PC-3 (cell line): Measurements from ENCODE around the gene DLGAP1. TPM values are rescaled to one million over a fixed set of nuclear protein-coding genes. Genes with fewer than 3 reads are reported as not detected.
A peak's percentile ranks its signal among the peaks of the same experiment; 100 is the strongest.

Source experiments
- ATAC-seq: fragments of 200-7000 bp; cut with Tn5 transposase; 2 replicates; pipeline ENCODE4 v1.9.1; 2020; ENCODE audit warnings: mild to moderate bottlenecking, moderate library complexity
- BruUV-seq: library from RNA; stranded (reverse); fragments of 400-500 nt; replicated peaks from 2 replicates; lab custom pipeline; 2021; lab: Mats Ljungman, UMichigan
- CTCF ChIA-PET: fragments of 300-600 bp; sonication (Branson Sonifier 250); formaldehyde crosslinking; loops from one replicate; lab custom pipeline; 2022; ENCODE audit warnings: antibody characterized with exemption; lab: Charles Lee
- POLR2A ChIA-PET: fragments of 300-600 bp; sonication (Branson Sonifier 250); formaldehyde crosslinking; loops from one replicate; lab custom pipeline; 2022; ENCODE audit warnings: antibody characterized with exemption; ENCODE audit not compliant: unreplicated experiment; lab: Charles Lee
- DNase-seq: peaks from one replicate; pipeline ENCODE4 v3.0.0-alpha.2; 2015
- H2AFZ ChIP-seq: fragments of 300-600 bp; sonication (generic); 2 replicates; pipeline ENCODE4 v1.6.0; 2016; ENCODE audit warnings: antibody characterized with exemption, low read length
- H3F3A ChIP-seq: fragments of 300-600 bp; sonication (generic); one replicate; pipeline ENCODE4 v1.6.0; 2017; ENCODE audit warnings: antibody characterized with exemption, low read length, control low read depth, mild to moderate bottlenecking; ENCODE audit not compliant: unreplicated experiment
- H3K27ac ChIP-seq: fragments of 300-600 bp; sonication (generic); 2 replicates; pipeline ENCODE4 v1.5.1; 2016; ENCODE audit warnings: mild to moderate bottlenecking, low read length
- H3K27me3 ChIP-seq: fragments of 300-600 bp; sonication (generic); 2 replicates; pipeline ENCODE4 v1.6.1; 2016; ENCODE audit warnings: low read length, mixed read lengths
- H3K36me3 ChIP-seq: fragments of 300-600 bp; sonication (generic); 2 replicates; pipeline ENCODE4 v1.6.1; 2016; ENCODE audit warnings: low read depth, mixed run types, low read length, mixed read lengths
- H3K4me1 ChIP-seq: fragments of 300-600 bp; sonication (generic); 2 replicates; pipeline ENCODE4 v1.5.1; 2016; ENCODE audit warnings: low read length; ENCODE audit not compliant: insufficient read depth
- H3K4me2 ChIP-seq: fragments of 300-600 bp; sonication (generic); 2 replicates; pipeline ENCODE4 v1.6.0; 2016; ENCODE audit warnings: low read length
- H3K4me3 ChIP-seq: fragments of 300-600 bp; sonication (generic); 2 replicates; pipeline ENCODE4 v1.5.1; 2016; ENCODE audit warnings: mild to moderate bottlenecking, low read length, mixed read lengths
- H3K79me2 ChIP-seq: fragments of 300-600 bp; sonication (generic); 2 replicates; pipeline ENCODE4 v1.6.1; 2017; ENCODE audit warnings: low read length, mixed read lengths
- H3K9ac ChIP-seq: fragments of 300-600 bp; sonication (generic); 2 replicates; pipeline ENCODE4 v1.6.0; 2016; ENCODE audit warnings: mild to moderate bottlenecking, low read length
- H3K9me2 ChIP-seq: fragments of 300-600 bp; sonication (generic); replicated peaks from 2 replicates; pipeline ENCODE4 v1.6.1; 2016; ENCODE audit warnings: mixed run types, low read length, mixed read lengths
- H3K9me3 ChIP-seq: fragments of 300-600 bp; sonication (generic); 2 replicates; pipeline ENCODE4 v1.6.1; 2016; ENCODE audit warnings: low read length, mixed read lengths
- H4K20me1 ChIP-seq: fragments of 300-600 bp; sonication (generic); 2 replicates; pipeline ENCODE4 v1.6.1; 2016; ENCODE audit warnings: low read length, mixed read lengths
- CTCF ChIP-seq: fragments of 300-600 bp; sonication (generic); conservative IDR thresholded peaks from 2 replicates; pipeline ENCODE4 v1.5.1; 2017; ENCODE audit warnings: antibody characterized with exemption, low read depth, mild to moderate bottlenecking, low read length
- EZH2 ChIP-seq: fragments of 300-600 bp; sonication (generic); IDR thresholded peaks from one replicate; pipeline ENCODE4 v1.6.1; 2017; ENCODE audit warnings: antibody characterized with exemption, mild to moderate bottlenecking, low read length; ENCODE audit not compliant: unreplicated experiment
- EZH2phosphoT487 ChIP-seq: fragments of 300-600 bp; sonication (generic); IDR thresholded peaks from 2 replicates; pipeline ENCODE4 v1.6.1; 2018; ENCODE audit warnings: mild to moderate bottlenecking, antibody characterized with exemption, low read length, borderline replicate concordance
- intact Hi-C: fragments of 100-400 bp; cut with micrococcal nuclease; formaldehyde crosslinking; loops from 2 replicates; pipeline ENCODE4 v1.9.0; 2023
- total RNA-seq: library from RNA; depleted of rRNA; stranded (reverse); fragments of >200 nt; gene quantifications from 2 replicates; pipeline ENCODE4 v1.2.3, GENCODE V29; 2014

Gene DLGAP1
- total RNA-seq, 1 experiment from 2014 or later, result not detected

- Histone ChIP-seq H2AFZ (no peak overlapping the region), H3K9me2 (no peaks in the 10 kb centered on the region), H3K27me3 (no peaks in the 10 kb centered on the region), H4K20me1 (no peaks in the 10 kb centered on the region), H3F3A (peaks cover 2% of the 10 kb centered on the region), H3K36me3 (no peaks in the 10 kb centered on the region), H3K79me2 (no peaks in the 10 kb centered on the region), H3K27ac (no peak overlapping the region), H3K4me3 (no peak overlapping the region), H3K9ac (no peak overlapping the region), H3K4me2 (no peak overlapping the region), H3K9me3 (0 out of 2 replicates have a peak, but pooled peaks cover 3% of the 10 kb centered on the region), H3K4me1 (peaks cover 8% of the 10 kb centered on the region)
- no peak for TF ChIP-seq EZH2phosphoT487
- POLR2A ChIA-PET, result no interaction called here
- DNase-seq (no peak), ATAC-seq (no peak)
- intact Hi-C loops, result no loop called here
- no TSS peak for BruUV-seq
- CTCF ChIA-PET, result interaction anchor here (0.5 kb wide), 1 partner anchor 195 kb away, joined by 7 read pairs; no protein-coding TSS in a partner anchor
Observed at GRCh38 chr18:3471141-3471648, 983.9 kb downstream of the DLGAP1 start.

GRCh38 chr18:3468833-3469232, 986.3 kb downstream of the DLGAP1 start:
- H3K9me2 ChIP-seq, result no peaks in the 10 kb centered on the region
- no peak overlapping the region for H3K27ac ChIP-seq
- H3K4me3 ChIP-seq, result no peak overlapping the region
- no peak overlapping the region for H2AFZ ChIP-seq
- H3K36me3 ChIP-seq, result no peaks in the 10 kb centered on the region
- H3K9ac ChIP-seq, result no peak overlapping the region
- H3K4me1 ChIP-seq, result peaks cover 13% of the 10 kb centered on the region
- TF ChIP-seq CTCF, result no peak
- no peak for TF ChIP-seq EZH2phosphoT487
- no peak for TF ChIP-seq EZH2
- DNase-seq (no peak), ATAC-seq (no peak)
- ChIA-PET CTCF (interaction anchor here (0.5 kb wide), 1 partner anchor 187 kb away, joined by 3 read pairs; no protein-coding TSS in a partner anchor), POLR2A (no interaction called here)
- intact Hi-C loops, result no loop called here
- no TSS peak for BruUV-seq
- peaks cover 3% of the 10 kb centered on the region for H3F3A ChIP-seq
- no peaks in the 10 kb centered on the region for H3K27me3 ChIP-seq
- no peaks in the 10 kb centered on the region for H3K9me3 ChIP-seq
- no peaks in the 10 kb centered on the region for H3K79me2 ChIP-seq
- H3K4me2 ChIP-seq, result no peak overlapping the region
- no peaks in the 10 kb centered on the region for H4K20me1 ChIP-seq

DNA sequence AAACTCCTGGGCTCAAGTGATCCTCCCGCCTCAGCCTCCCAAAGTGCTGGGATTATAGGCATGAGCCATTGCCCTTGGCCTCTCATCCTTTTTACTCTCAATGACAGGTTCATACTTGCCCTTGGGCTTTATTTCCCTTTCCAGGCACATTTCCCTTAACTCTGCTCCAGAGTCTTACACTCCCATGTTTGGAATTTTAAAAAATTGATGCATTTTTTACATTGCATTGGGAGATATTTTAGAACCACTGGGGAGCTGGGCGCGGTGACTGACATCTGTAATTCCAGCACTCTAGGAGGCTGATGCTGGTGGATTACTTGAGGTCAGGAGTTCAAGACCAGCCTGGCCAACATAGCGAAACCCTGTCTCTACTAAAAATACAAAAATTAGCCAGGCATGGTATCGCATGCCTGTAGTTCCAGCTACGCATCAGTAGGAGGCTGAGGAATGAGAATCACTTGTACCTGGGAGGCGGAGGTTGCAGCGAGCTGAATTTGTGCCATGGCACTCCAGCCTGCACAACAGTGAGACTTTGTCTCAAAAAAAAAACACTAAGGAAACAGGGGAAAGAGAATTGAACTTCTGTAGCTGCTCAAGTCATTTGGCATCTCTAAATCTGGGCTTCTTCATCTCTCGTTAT, 986.9 kb downstream of the DLGAP1 start:
- Histone ChIP-seq H4K20me1 (no peaks in the 10 kb centered on the region), H3K27me3 (no peaks in the 10 kb centered on the region), H3K4me1 (peaks cover 13% of the 10 kb centered on the region), H3K4me2 (no peak overlapping the region), H3K79me2 (no peaks in the 10 kb centered on the region), H3K9me3 (no peaks in the 10 kb centered on the region), H3K9ac (no peak overlapping the region), H3F3A (peaks cover 3% of the 10 kb centered on the region), H3K36me3 (no peaks in the 10 kb centered on the region), H3K9me2 (no peaks in the 10 kb centered on the region), H3K4me3 (no peak overlapping the region), H2AFZ (no peak overlapping the region), H3K27ac (no peak overlapping the region)
- ChIA-PET CTCF (no interaction called here), POLR2A (interaction anchor here (0.5 kb wide), 1 partner anchor 14 kb away, joined by 37 read pairs; no protein-coding TSS in a partner anchor)
- DNase-seq (no peak), ATAC-seq (no peak)
- BruUV-seq, result no TSS peak
- TF ChIP-seq CTCF (0 out of 2 replicates have a peak, but pooled peaks have one; percentile 13), EZH2 (no peak)
- intact Hi-C loops, result no loop called here
